Measurements from ENCODE around the gene GSTM4. TPM values are rescaled to one million over a fixed set of nuclear protein-coding genes. Genes with fewer than 3 reads are reported as not detected.

The GSTM4 gene
- total and polyA plus RNA-seq, 2 experiments from 2014 or later: 12.8 to 12.9 TPM

- peak; percentile 52 for DNase-seq (ENCODE audit: low spot score)
Observed at GRCh38 chr1:109617291-109617801, 38.6 kb upstream of the GSTM4 start.

GRCh38 chr1:109618661-109619575 lies 37.0 kb upstream of the GSTM4 start:
- Mint-ChIP-seq H3K27ac (peak overlapping the region; percentile 95), H3K4me1 (peaks cover 44% of the 10 kb centered on the region)
- ATAC-seq: peak; percentile 1
- no peak for TF ChIP-seq STAT1 (IDR thresholded peaks at IDR 0.05; ENCODE audit: unreplicated experiment)
- no peak for TF ChIP-seq JUNB (IDR thresholded peaks at IDR 0.05; ENCODE audit: unreplicated experiment)
- no peak for TF ChIP-seq EZH2phosphoT487 (IDR thresholded peaks at IDR 0.05; ENCODE audit: unreplicated experiment)
- no peak for TF ChIP-seq NANOG (IDR thresholded peaks at IDR 0.05; ENCODE audit: borderline replicate concordance)
- TF ChIP-seq ZNF462 (CRISPR knock-in tag; IDR thresholded peaks at IDR 0.05): no peak
- no peak for TF ChIP-seq ZNF331 (CRISPR knock-in tag; IDR thresholded peaks at IDR 0.05; ENCODE audit: low read depth)
- no peak for TF ChIP-seq CREB1 (CRISPR knock-in tag; IDR thresholded peaks at IDR 0.05; ENCODE audit: low read depth)

More at GRCh38 chr1:109617291-109617801, 38.6 kb upstream of the GSTM4 start:
- no peaks in the 10 kb centered on the region for H3K27me3 ChIP-seq (ENCODE audit: insufficient read depth)
- no peaks in the 10 kb centered on the region for H3K9me3 Mint-ChIP-seq
- peak; percentile 16 for ATAC-seq
- peaks cover 22% of the 10 kb centered on the region for H3K79me2 ChIP-seq (replicated peaks; ENCODE audit: insufficient read depth)
- H3K4me2 ChIP-seq: no peak overlapping the region
- H3K4me3 ChIP-seq: no peak overlapping the region
- peaks cover 41% of the 10 kb centered on the region for H3K4me1 Mint-ChIP-seq
- no peak overlapping the region for H2AFZ ChIP-seq
- H3K9me2 ChIP-seq (ENCODE audit: insufficient read depth): no peaks in the 10 kb centered on the region
- no peaks in the 10 kb centered on the region for H3F3A ChIP-seq (replicated peaks; ENCODE audit: low read depth)
- H3K36me3 ChIP-seq (ENCODE audit: insufficient read depth): no peaks in the 10 kb centered on the region
- peak overlapping the region; percentile 39; the same call in 1 of the 2 replicates for H3K27ac Mint-ChIP-seq
- peak overlapping the region; percentile 75; the same call in 1 of the 2 replicates for H3K27ac ChIP-seq (ENCODE audit: low read depth)
- TF ChIP-seq CREB1 (CRISPR knock-in tag; IDR thresholded peaks at IDR 0.05; ENCODE audit: low read depth) (no peak), CTCF (conservative IDR thresholded peaks at IDR 0.05; ENCODE audit: low read depth in 2 of 2) (peak in 1 of 2 experiments; percentile 63; a peak in 2 of 4 replicates), EZH2 (IDR thresholded peaks at IDR 0.05; ENCODE audit: low read depth, unreplicated experiment) (no peak)
- H4K20me1 ChIP-seq (replicated peaks; ENCODE audit: insufficient read depth): 0 out of 2 replicates have a peak, but pooled peaks cover 4% of the 10 kb centered on the region
- H3K4me1 ChIP-seq (ENCODE audit: insufficient read depth): peaks cover 25% of the 10 kb centered on the region
- H3K36me3 Mint-ChIP-seq (ENCODE audit: low read depth): no peaks in the 10 kb centered on the region; the same call in 2 of the 3 replicates
- peaks cover 11% of the 10 kb centered on the region for H3K27me3 Mint-ChIP-seq (ENCODE audit: insufficient read depth, low read depth, poor library complexity)
- no peak overlapping the region for H3K4me3 Mint-ChIP-seq

More at GRCh38 chr1:109618661-109619575, 37.0 kb upstream of the GSTM4 start:
- H3K9me3 Mint-ChIP-seq: no peaks in the 10 kb centered on the region
- DNase-seq (ENCODE audit: low spot score): no peak
- H3K4me3 Mint-ChIP-seq: peak overlapping the region; percentile 95
- peak overlapping the region; percentile 97 for H3K4me3 ChIP-seq
- H3K4me2 ChIP-seq: peak overlapping the region; percentile 99
- H2AFZ ChIP-seq: peak overlapping the region; percentile 40
- peaks cover 37% of the 10 kb centered on the region for H3K79me2 ChIP-seq (replicated peaks; ENCODE audit: insufficient read depth)
- H3F3A ChIP-seq (replicated peaks; ENCODE audit: low read depth): no peaks in the 10 kb centered on the region
- H3K36me3 ChIP-seq (ENCODE audit: insufficient read depth): no peaks in the 10 kb centered on the region
- H3K27me3 Mint-ChIP-seq (ENCODE audit: insufficient read depth, low read depth, poor library complexity): peaks cover 11% of the 10 kb centered on the region
- H3K9me2 ChIP-seq (ENCODE audit: insufficient read depth): no peaks in the 10 kb centered on the region
- peaks cover 4% of the 10 kb centered on the region; the same call in 1 of the 2 replicates for H4K20me1 ChIP-seq (replicated peaks; ENCODE audit: insufficient read depth)
- H3K36me3 Mint-ChIP-seq (ENCODE audit: low read depth): no peaks in the 10 kb centered on the region; the same call in 2 of the 3 replicates
- no peak overlapping the region; the same call in 1 of the 2 replicates for H3K27ac ChIP-seq (ENCODE audit: low read depth)
- H3K4me1 ChIP-seq (ENCODE audit: insufficient read depth): peaks cover 17% of the 10 kb centered on the region
- no peaks in the 10 kb centered on the region for H3K27me3 ChIP-seq (ENCODE audit: insufficient read depth)
